ENCODE data around the gene NXPH4.

The NXPH4 gene

DNA sequence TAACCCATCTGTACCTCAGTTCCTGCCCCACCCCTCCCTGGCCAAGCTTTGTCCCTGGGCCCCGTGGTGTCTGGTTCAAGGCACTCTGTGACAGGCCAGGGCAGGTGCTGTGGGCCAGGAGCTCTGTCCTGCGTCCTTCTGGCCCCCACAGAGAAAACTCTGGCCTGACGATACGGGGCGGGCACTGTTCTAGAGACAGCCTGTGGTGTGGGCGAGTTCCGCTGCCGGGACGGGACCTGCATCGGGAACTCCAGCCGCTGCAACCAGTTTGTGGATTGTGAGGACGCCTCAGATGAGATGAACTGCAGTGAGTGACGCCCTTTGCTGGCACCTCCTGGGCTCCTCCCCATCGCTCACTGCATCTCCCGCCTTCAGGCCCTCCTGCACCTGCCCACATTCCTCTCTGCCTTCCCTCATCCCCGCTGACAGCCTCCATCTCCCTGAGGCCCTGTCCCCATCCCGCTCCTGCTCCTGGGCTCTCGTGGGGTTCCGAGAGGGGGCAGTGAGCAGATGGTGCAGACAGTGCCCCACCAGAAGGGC, 22.8 kb upstream of the NXPH4 start:
- ATAC-seq, result no peak
- Mint-ChIP-seq H3K4me3 (no peak overlapping the region), H3K9me3 (no peaks in the 10 kb centered on the region), H3K4me1 (no peaks in the 10 kb centered on the region), H3K27ac (no peak overlapping the region), H3K27me3 (no peaks in the 10 kb centered on the region), H3K36me3 (no peaks in the 10 kb centered on the region)

DNA sequence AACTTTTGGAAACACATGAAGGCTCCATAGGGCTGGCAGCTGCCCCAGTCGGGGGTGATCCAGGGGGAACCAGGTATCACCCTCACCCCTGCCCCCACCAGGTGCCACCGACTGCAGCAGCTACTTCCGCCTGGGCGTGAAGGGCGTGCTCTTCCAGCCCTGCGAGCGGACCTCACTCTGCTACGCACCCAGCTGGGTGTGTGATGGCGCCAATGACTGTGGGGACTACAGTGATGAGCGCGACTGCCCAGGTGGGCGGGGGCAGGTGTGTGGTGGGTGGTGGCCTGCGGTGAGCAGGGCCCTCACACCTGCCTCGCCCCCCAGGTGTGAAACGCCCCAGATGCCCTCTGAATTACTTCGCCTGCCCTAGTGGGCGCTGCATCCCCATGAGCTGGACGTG, 22.3 kb upstream of the NXPH4 start:
- H3K36me3 Mint-ChIP-seq, result no peaks in the 10 kb centered on the region
- H3K9me3 Mint-ChIP-seq, result no peaks in the 10 kb centered on the region
- no peaks in the 10 kb centered on the region for H3K4me1 Mint-ChIP-seq
- H3K27ac Mint-ChIP-seq, result no peak overlapping the region
- H3K27me3 Mint-ChIP-seq, result no peaks in the 10 kb centered on the region
- no peak for ATAC-seq
- H3K4me3 Mint-ChIP-seq, result no peak overlapping the region

DNA sequence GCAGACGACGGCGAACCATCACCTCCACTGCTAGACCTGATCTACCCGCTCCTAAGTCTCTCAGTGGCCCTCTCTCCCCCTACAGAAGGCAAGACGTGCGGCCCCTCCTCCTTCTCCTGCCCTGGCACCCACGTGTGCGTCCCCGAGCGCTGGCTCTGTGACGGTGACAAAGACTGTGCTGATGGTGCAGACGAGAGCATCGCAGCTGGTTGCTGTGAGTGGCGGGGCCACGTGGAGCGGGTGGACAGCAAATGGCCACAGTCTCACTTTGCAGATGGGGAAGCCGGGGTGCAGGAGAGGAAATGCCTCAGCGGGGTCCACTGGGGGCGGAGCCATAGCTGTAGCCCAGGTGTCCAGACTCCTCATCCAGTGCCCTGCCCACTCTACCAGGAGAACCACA, 21.4 kb upstream of the NXPH4 start:
- ATAC-seq, result no peak
- no peak overlapping the region for H3K4me3 Mint-ChIP-seq
- H3K9me3 Mint-ChIP-seq, result no peaks in the 10 kb centered on the region
- no peaks in the 10 kb centered on the region for H3K36me3 Mint-ChIP-seq
- no peaks in the 10 kb centered on the region for H3K4me1 Mint-ChIP-seq
- no peak overlapping the region for H3K27ac Mint-ChIP-seq
- H3K27me3 Mint-ChIP-seq, result no peaks in the 10 kb centered on the region

DNA sequence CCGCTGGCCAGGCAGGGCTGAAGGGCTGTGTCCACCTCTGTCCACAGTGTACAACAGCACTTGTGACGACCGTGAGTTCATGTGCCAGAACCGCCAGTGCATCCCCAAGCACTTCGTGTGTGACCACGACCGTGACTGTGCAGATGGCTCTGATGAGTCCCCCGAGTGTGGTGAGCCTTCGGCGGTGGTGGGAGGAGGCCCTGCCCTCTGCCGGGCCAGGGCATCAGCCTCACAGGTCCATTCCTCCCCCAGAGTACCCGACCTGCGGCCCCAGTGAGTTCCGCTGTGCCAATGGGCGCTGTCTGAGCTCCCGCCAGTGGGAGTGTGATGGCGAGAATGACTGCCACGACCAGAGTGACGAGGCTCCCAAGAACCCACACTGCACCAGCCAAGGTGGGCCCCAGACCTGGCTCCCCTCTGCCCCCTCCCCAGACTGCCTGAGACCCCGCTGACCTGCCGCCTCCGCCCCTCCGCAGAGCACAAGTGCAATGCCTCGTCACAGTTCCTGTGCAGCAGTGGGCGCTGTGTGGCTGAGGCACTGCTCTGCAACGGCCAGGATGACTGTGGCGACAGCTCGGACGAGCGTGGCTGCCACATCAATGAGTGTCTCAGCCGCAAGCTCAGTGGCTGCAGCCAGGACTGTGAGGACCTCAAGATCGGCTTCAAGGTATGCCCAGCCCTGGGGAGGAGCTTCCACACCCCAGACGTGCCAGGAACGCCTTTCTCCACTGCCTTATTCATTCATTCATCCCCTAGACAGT, 20.8 kb upstream of the NXPH4 start:
- no peaks in the 10 kb centered on the region for H3K27me3 Mint-ChIP-seq
- H3K9me3 Mint-ChIP-seq, result no peaks in the 10 kb centered on the region
- no peak for ATAC-seq
- no peaks in the 10 kb centered on the region for H3K4me1 Mint-ChIP-seq
- no peaks in the 10 kb centered on the region for H3K36me3 Mint-ChIP-seq
- H3K27ac Mint-ChIP-seq, result no peak overlapping the region
- no peak overlapping the region for H3K4me3 Mint-ChIP-seq

DNA sequence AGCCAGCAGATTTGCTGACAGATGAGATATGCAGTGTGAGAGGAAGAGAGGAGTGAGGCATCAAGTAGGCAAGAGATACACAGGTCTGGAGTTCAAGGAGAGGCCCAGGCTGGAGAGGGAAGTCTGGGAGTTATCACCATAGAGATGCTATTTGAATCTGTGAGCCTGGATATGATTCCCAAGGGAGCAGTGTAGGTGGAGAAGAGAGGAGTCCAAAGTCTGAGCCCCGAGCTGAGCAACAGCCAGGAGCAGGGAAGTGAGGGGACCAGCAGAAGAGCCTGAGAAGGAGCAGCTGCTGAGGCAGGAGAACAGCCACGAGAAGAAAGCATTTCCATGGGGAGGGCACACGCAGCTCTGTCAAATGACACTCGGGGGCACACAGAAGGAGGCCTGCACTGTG, 20.2 kb upstream of the NXPH4 start:
- H3K27me3 Mint-ChIP-seq, result no peaks in the 10 kb centered on the region
- no peak for ATAC-seq

DNA sequence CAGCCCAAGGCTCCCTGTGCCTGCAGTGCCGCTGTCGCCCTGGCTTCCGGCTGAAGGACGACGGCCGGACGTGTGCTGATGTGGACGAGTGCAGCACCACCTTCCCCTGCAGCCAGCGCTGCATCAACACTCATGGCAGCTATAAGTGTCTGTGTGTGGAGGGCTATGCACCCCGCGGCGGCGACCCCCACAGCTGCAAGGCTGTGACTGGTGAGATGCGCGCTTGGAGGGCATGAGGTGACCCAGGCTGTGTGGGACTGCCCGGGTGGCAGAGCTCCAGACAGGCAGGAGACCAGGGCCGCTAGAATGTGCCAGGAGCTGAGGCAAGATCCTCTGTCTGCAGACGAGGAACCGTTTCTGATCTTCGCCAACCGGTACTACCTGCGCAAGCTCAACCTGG, 19.6 kb upstream of the NXPH4 start:
- Mint-ChIP-seq H3K9me3 (no peaks in the 10 kb centered on the region), H3K36me3 (no peaks in the 10 kb centered on the region), H3K4me3 (no peak overlapping the region), H3K27me3 (no peaks in the 10 kb centered on the region), H3K4me1 (no peaks in the 10 kb centered on the region), H3K27ac (no peak overlapping the region)
- ATAC-seq, result no peak

More for the DNA sequence above, 20.2 kb upstream of the NXPH4 start:
- Mint-ChIP-seq H3K4me3 (no peak overlapping the region), H3K36me3 (no peaks in the 10 kb centered on the region), H3K9me3 (no peaks in the 10 kb centered on the region), H3K4me1 (no peaks in the 10 kb centered on the region), H3K27ac (no peak overlapping the region)

DNA sequence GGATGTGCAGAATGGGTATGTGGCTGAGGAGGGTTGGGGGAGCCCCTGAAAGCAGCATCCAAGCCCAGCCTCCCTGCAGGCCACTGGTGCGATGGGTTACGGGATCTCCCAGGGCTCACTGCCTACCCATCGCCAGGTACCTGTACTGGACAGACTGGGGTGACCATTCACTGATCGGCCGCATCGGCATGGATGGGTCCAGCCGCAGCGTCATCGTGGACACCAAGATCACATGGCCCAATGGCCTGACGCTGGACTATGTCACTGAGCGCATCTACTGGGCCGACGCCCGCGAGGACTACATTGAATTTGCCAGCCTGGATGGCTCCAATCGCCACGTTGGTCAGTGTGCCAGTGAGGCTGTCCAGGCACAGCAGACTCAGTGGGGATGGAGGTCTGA, 18.3 kb upstream of the NXPH4 start:
- H3K27ac Mint-ChIP-seq, result no peak overlapping the region
- H3K4me3 Mint-ChIP-seq, result no peak overlapping the region
- no peaks in the 10 kb centered on the region for H3K4me1 Mint-ChIP-seq
- no peaks in the 10 kb centered on the region for H3K36me3 Mint-ChIP-seq
- H3K27me3 Mint-ChIP-seq, result no peaks in the 10 kb centered on the region
- ATAC-seq, result no peak
- H3K9me3 Mint-ChIP-seq, result no peaks in the 10 kb centered on the region

DNA sequence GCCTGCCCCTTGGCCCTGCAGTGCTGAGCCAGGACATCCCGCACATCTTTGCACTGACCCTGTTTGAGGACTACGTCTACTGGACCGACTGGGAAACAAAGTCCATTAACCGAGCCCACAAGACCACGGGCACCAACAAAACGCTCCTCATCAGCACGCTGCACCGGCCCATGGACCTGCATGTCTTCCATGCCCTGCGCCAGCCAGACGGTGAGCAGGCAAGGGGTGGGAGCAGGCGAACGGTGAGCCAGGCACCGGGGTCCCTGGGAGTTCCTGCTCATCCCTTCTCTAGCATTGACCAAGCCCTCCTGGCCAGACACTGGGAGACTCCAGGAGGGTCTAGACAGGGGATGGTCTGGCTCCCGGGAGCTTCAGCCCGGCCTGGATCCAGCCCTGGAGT, 17.4 kb upstream of the NXPH4 start:
- H3K27ac Mint-ChIP-seq, result no peak overlapping the region
- H3K36me3 Mint-ChIP-seq, result no peaks in the 10 kb centered on the region
- no peak overlapping the region for H3K4me3 Mint-ChIP-seq
- no peaks in the 10 kb centered on the region for H3K9me3 Mint-ChIP-seq
- no peaks in the 10 kb centered on the region for H3K27me3 Mint-ChIP-seq
- no peak for ATAC-seq
- no peaks in the 10 kb centered on the region for H3K4me1 Mint-ChIP-seq

DNA sequence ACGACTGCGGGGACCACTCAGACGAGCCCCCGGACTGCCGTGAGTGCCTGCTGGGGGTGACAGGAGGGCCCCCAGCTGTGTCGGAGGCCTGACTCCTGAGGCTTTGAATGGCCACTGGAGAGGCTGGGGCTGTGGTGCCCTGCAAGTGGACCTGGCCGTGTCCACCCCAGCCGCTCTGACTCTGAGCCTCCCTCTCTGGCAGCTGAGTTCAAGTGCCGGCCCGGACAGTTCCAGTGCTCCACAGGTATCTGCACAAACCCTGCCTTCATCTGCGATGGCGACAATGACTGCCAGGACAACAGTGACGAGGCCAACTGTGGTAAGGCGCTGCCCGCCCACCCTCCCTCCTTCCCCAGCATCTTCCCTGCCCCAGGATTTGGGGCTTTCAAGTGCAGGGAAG, 16.1 kb upstream of the NXPH4 start:
- ATAC-seq, result no peak
- Mint-ChIP-seq H3K4me1 (no peaks in the 10 kb centered on the region), H3K4me3 (no peak overlapping the region), H3K27me3 (no peaks in the 10 kb centered on the region), H3K27ac (no peak overlapping the region), H3K36me3 (no peaks in the 10 kb centered on the region), H3K9me3 (no peaks in the 10 kb centered on the region)

DNA sequence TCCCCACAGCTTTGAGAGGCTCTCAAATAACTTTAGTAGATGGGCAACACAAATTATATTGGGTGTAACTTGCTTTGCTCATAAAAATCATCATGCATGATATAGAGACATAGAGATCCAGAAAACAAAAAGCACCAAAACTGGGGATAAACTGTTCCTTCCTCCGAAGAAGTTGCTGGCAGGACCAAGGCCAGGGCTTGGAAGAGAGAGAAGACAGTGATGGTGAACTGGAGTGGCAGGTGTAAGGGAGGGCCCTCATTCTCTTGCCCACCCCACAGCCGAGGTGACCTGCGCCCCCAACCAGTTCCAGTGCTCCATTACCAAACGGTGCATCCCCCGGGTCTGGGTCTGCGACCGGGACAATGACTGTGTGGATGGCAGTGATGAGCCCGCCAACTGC, 15.4 kb upstream of the NXPH4 start:
- H3K4me1 Mint-ChIP-seq, result no peaks in the 10 kb centered on the region
- H3K9me3 Mint-ChIP-seq, result no peaks in the 10 kb centered on the region
- no peak overlapping the region for H3K4me3 Mint-ChIP-seq
- H3K36me3 Mint-ChIP-seq, result no peaks in the 10 kb centered on the region
- no peak for ATAC-seq
- no peak overlapping the region for H3K27ac Mint-ChIP-seq
- no peaks in the 10 kb centered on the region for H3K27me3 Mint-ChIP-seq

DNA sequence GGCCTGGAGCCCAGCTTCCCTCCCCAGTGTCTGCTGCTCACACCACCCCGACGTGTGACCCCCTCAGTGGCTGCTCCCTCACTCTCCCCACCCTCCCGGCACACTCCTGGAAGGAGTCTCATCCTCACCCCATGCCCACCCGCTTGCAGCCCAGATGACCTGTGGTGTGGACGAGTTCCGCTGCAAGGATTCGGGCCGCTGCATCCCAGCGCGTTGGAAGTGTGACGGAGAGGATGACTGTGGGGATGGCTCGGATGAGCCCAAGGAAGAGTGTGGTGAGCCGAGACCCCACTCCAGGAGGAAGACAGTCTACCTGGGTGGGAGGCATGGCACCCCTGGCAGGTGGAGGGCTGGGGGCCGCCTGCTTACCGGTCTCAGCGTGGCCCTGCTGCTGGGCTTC, 15.0 kb upstream of the NXPH4 start:
- Mint-ChIP-seq H3K9me3 (no peaks in the 10 kb centered on the region), H3K27me3 (no peaks in the 10 kb centered on the region)

DNA sequence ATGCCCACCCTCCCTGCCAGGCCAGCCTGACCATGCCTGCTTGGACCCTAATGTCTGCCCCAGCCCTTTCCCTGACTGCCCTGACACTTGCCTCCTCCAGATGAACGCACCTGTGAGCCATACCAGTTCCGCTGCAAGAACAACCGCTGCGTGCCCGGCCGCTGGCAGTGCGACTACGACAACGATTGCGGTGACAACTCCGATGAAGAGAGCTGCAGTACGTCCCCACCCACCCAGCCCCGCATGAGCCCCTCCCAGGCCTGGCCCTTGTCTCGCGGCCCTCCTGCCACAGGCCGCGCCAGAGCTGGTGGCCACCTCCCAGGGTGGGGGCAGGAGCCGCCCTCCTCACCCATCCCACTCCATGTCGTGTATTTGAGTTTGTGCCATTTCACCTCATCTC, 14.3 kb upstream of the NXPH4 start:
- H3K27me3 Mint-ChIP-seq, result no peaks in the 10 kb centered on the region
- no peaks in the 10 kb centered on the region for H3K36me3 Mint-ChIP-seq
- H3K4me1 Mint-ChIP-seq, result no peaks in the 10 kb centered on the region
- no peaks in the 10 kb centered on the region for H3K9me3 Mint-ChIP-seq
- no peak for ATAC-seq
- no peak overlapping the region for H3K27ac Mint-ChIP-seq
- no peak overlapping the region for H3K4me3 Mint-ChIP-seq

More for the DNA sequence above, 15.0 kb upstream of the NXPH4 start:
- no peaks in the 10 kb centered on the region for H3K36me3 Mint-ChIP-seq
- H3K4me3 Mint-ChIP-seq, result no peak overlapping the region
- no peak overlapping the region for H3K27ac Mint-ChIP-seq
- no peak for ATAC-seq
- no peaks in the 10 kb centered on the region for H3K4me1 Mint-ChIP-seq

DNA sequence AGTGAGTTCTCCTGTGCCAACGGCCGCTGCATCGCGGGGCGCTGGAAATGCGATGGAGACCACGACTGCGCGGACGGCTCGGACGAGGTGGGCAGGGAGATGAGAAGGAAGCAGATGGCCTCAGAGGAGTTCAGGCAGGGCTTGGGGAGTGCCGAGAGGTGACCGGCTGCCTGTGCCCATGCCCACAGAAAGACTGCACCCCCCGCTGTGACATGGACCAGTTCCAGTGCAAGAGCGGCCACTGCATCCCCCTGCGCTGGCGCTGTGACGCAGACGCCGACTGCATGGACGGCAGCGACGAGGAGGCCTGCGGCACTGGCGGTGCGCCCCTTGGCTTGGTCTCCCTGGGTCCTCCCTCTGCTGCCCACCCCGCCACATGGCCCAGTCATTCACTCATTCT, 13.4 kb upstream of the NXPH4 start:
- H3K4me3 Mint-ChIP-seq, result no peak overlapping the region
- no peaks in the 10 kb centered on the region for H3K27me3 Mint-ChIP-seq
- no peaks in the 10 kb centered on the region for H3K36me3 Mint-ChIP-seq
- ATAC-seq, result no peak
- no peaks in the 10 kb centered on the region for H3K9me3 Mint-ChIP-seq
- no peak overlapping the region for H3K27ac Mint-ChIP-seq
- no peaks in the 10 kb centered on the region for H3K4me1 Mint-ChIP-seq

DNA sequence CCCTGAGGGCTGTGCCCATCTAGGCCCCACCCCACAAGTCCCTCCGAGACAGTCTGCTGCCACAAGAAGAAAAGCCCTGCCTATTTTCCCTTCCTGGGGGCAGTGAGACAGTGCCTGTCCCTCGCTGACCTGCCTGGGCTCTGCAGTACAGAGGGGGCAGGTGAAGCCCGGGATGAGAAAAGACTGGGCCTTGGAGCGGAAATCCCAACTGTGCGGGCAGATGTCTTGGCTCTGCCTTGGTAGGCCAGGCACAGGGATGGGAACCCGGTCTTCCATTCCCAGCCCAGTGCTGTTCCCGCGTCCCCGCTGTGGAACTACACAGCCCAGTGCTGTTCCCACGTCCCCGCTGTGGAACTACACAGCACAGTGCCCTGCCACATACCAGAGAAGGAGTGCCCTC, 12.8 kb upstream of the NXPH4 start:
- no peak overlapping the region for H3K27ac Mint-ChIP-seq
- ATAC-seq, result no peak
- no peak overlapping the region for H3K4me3 Mint-ChIP-seq
- H3K4me1 Mint-ChIP-seq, result no peaks in the 10 kb centered on the region
- no peaks in the 10 kb centered on the region for H3K36me3 Mint-ChIP-seq
- no peaks in the 10 kb centered on the region for H3K27me3 Mint-ChIP-seq
- H3K9me3 Mint-ChIP-seq, result no peaks in the 10 kb centered on the region

DNA sequence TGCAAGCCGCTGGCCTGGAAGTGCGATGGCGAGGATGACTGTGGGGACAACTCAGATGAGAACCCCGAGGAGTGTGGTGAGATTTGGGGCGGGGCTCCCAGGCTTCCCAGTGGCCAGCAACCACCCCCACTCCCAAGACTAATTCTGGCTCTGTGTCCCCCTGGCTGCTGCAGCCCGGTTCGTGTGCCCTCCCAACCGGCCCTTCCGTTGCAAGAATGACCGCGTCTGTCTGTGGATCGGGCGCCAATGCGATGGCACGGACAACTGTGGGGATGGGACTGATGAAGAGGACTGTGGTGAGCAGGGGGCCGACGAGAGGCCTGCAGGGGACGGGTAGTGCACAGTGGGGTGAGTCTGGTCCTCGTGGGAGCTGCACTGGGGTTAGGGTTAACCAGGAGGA, 12.1 kb upstream of the NXPH4 start:
- H3K27me3 Mint-ChIP-seq, result no peaks in the 10 kb centered on the region
- no peak overlapping the region for H3K4me3 Mint-ChIP-seq
- no peaks in the 10 kb centered on the region for H3K9me3 Mint-ChIP-seq
- no peak overlapping the region for H3K27ac Mint-ChIP-seq
- no peak for ATAC-seq
- no peaks in the 10 kb centered on the region for H3K36me3 Mint-ChIP-seq
- no peaks in the 10 kb centered on the region for H3K4me1 Mint-ChIP-seq

DNA sequence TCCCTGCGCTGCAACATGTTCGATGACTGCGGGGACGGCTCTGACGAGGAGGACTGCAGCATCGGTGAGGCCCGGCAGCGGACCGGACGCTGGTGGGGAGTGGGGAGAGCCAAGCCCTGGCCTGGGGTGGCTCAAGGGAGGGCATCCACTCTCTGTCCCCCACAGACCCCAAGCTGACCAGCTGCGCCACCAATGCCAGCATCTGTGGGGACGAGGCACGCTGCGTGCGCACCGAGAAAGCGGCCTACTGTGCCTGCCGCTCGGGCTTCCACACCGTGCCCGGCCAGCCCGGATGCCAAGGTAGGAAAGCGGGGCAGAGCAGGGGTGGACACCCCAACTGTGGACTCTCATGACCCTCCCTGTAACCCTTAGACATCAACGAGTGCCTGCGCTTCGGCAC, 11.4 kb upstream of the NXPH4 start:
- H3K9me3 Mint-ChIP-seq, result no peaks in the 10 kb centered on the region
- no peak overlapping the region for H3K4me3 Mint-ChIP-seq
- H3K27ac Mint-ChIP-seq, result no peak overlapping the region
- no peak for ATAC-seq
- no peaks in the 10 kb centered on the region for H3K4me1 Mint-ChIP-seq
- H3K27me3 Mint-ChIP-seq, result no peaks in the 10 kb centered on the region
- H3K36me3 Mint-ChIP-seq, result no peaks in the 10 kb centered on the region
